Mammary epithelial cell (primary cell): Measurements from ENCODE around the gene SKIC8.

Source experiments
- EZH2 ChIP-seq: IDR thresholded peaks from 2 replicates; pipeline ENCODE4 v1.6.1; 2012; ENCODE audit warnings: low read length, inconsistent platforms, borderline replicate concordance
- TF ChIP-seq, protein P1 (sequence below), 2 donors: IDR thresholded peaks in 1 of 2; conservative IDR thresholded peaks in 1 of 2; 2 replicates each; pipeline ENCODE4 v1.5.1; 2011 to 2012; ENCODE audit warnings: inconsistent platforms in 2 of 2, low read length in 2 of 2, mild to moderate bottlenecking in 2 of 2, control low read depth in 1 of 2, low read depth in 1 of 2; ENCODE audit not compliant: insufficient read depth in 1 of 2; ENCODE audit errors: extremely low read depth in 1 of 2

DNA sequence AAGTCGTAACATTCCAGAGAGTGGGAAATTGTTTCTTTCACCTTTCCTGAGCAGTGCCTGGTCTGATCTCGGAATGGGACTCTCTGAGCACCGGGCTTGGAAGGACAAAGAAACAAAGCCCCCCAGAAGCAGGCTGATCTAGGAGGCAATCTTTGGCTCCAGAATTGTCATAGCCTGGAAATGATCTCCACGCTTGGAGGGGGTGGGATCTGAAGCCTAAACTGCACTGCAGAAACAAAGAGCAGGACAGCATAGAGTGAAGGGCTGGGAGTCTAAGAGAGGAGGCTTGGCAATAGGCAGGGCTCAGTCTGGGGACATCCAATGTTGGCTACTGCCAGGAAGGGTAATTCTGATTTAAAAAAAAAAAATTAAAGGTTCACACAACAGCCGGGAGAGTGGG, 42.6 kb upstream of the SKIC8 start:
- TF ChIP-seq, protein P1, sequence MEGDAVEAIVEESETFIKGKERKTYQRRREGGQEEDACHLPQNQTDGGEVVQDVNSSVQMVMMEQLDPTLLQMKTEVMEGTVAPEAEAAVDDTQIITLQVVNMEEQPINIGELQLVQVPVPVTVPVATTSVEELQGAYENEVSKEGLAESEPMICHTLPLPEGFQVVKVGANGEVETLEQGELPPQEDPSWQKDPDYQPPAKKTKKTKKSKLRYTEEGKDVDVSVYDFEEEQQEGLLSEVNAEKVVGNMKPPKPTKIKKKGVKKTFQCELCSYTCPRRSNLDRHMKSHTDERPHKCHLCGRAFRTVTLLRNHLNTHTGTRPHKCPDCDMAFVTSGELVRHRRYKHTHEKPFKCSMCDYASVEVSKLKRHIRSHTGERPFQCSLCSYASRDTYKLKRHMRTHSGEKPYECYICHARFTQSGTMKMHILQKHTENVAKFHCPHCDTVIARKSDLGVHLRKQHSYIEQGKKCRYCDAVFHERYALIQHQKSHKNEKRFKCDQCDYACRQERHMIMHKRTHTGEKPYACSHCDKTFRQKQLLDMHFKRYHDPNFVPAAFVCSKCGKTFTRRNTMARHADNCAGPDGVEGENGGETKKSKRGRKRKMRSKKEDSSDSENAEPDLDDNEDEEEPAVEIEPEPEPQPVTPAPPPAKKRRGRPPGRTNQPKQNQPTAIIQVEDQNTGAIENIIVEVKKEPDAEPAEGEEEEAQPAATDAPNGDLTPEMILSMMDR (conservative IDR thresholded peaks at IDR 0.05 in 1 of 2, IDR thresholded peaks at IDR 0.05 in 1 of 2; ENCODE audit: extremely low read depth in 1 of 2, insufficient read depth in 1 of 2, low read depth in 1 of 2, low read length in 2 of 2), result no peak
- no peak for TF ChIP-seq EZH2
